ENCODE results near the gene RXFP2.

DNA sequence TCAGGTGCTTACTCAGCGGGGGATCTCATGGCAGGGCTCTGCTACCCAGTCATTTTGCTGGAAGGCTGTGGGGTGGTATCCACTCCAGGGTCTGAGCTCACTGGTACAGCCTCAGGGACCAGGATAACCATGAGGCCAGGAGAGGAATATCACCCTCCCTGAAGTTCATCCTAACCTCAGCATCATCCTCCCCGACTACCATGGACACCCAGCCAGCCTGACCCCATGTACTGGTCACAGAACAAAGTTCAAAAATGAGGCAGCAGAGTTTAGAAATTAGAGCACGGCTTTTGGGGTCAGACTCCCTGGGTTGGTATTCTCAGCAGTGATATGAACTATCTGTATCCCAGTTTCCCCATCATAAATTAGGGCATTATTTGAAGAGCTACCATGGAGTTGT lies 35.5 kb upstream of the RXFP2 start:
- TF ChIP-seq CTCF (IDR thresholded peaks at IDR 0.05; ENCODE audit: low read depth, low read length) (no peak), EZH2phosphoT487 (IDR thresholded peaks at IDR 0.05; ENCODE audit: low read depth) (no peak)

All from OCI-LY3 (cell line).